Activated T-cell treated with anti-CD3 and anti-CD28 coated beads, Interleukin-2, amount 50 U/mL, for 4 hours (primary cell): ENCODE results near the gene RPL29. TPM values are rescaled to one million over a fixed set of nuclear protein-coding genes. Genes with fewer than 3 reads are reported as not detected.

Source experiments
- ATAC-seq, 2 donors: fragments of 200-7000 bp; cut with Tn5 transposase; one replicate each; pipeline ENCODE4 v1.10.0; 2021
- DNase-seq: peaks from one replicate; pipeline ENCODE4 v3.0.0-alpha.2; 2020
- H3K27me3 Mint-ChIP-seq: one replicate; pipeline ENCODE4 v1.8.0; 2021; ENCODE audit warnings: low read depth, mixed read lengths
- H3K36me3 Mint-ChIP-seq: one replicate; pipeline ENCODE4 v1.8.0; 2022; ENCODE audit warnings: mixed read lengths; ENCODE audit not compliant: insufficient read depth
- H3K4me1 Mint-ChIP-seq: one replicate; pipeline ENCODE4 v1.8.0; 2021; ENCODE audit warnings: low read depth, mixed read lengths
- H3K4me3 Mint-ChIP-seq: one replicate; pipeline ENCODE4 v1.8.0; 2021; ENCODE audit warnings: mild to moderate bottlenecking, moderate library complexity, mixed read lengths
- H3K9me3 Mint-ChIP-seq: one replicate; pipeline ENCODE4 v1.8.0; 2021; ENCODE audit warnings: mixed read lengths
- total RNA-seq, 3 donors: library from RNA; stranded (reverse); gene quantifications; one replicate each; pipeline ENCODE4 v1.2.1, GENCODE V29; 2021

Gene RPL29
- total RNA-seq, 3 donors from 2014 or later: 1,732 to 1,841 (median 1,813) TPM

DNA sequence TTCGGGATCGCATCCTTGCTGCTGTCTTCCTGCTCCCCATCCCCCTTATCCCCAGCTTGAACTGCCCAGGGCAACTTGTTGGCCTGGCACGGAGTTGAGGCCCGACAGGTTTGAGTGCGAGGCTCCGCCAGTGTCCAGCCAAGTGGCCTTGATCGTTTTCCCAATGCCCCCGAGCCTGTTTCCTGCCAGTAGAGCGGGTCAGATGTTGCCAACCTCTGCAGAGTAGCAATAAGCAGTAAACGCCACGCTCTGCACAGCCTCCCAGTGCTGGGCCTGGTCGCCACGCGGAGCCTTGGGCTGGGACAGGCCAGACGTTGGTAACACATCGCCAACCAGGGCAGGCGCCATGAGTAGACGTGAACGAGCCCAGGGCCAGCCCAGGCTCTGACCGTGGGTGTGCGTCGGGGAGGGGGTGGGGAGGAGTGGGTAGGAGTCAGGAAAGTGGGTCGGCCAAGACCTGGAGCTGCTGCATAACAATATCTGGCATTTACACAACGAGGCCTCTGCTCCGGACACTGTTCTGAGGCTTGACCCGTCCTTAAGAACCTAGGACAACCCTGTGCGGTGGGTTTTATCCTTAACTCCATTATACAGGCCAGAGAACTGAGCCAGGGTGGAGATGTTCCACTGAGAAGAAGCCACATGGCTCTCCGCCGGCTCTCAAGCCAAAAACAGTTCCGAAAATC lies 21.3 kb downstream of the RPL29 start:
- ATAC-seq (peak; percentile 20 to 24), DNase-seq (no peak)
- no peaks in the 10 kb centered on the region for H3K9me3 Mint-ChIP-seq
- no peaks in the 10 kb centered on the region for H3K36me3 Mint-ChIP-seq
- peak overlapping the region; percentile 97 for H3K4me3 Mint-ChIP-seq
- H3K27me3 Mint-ChIP-seq: no peaks in the 10 kb centered on the region
- peaks cover 25% of the 10 kb centered on the region for H3K4me1 Mint-ChIP-seq

DNA sequence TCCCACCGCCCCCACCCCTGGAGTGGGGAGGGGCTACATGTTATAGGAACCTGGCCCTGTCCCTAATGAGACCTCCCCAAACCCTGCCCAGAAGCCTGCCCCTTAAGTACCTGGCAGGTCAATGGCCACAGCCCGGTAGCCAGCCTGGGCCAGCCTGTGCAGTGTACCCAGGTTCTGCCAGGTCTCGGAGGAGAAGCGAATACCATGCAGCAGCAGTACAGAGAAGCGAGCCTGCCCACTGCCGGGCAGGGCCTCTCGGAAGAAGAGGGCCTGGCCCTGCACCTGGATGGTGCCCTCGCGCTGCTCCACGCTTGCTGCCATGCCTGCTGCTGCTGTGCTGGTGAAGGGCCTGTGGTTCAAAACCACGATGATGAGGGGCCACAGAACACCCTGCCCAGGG lies 24.3 kb downstream of the RPL29 start:
- ATAC-seq: no peak
- Mint-ChIP-seq H3K36me3 (no peaks in the 10 kb centered on the region), H3K9me3 (no peaks in the 10 kb centered on the region), H3K4me3 (no peak overlapping the region), H3K27me3 (no peaks in the 10 kb centered on the region), H3K4me1 (peaks cover 20% of the 10 kb centered on the region)
- no peak for DNase-seq

GRCh38 chr3:51970606-51971300 lies 24.9 kb downstream of the RPL29 start:
- peaks cover 20% of the 10 kb centered on the region for H3K4me1 Mint-ChIP-seq
- H3K36me3 Mint-ChIP-seq: no peaks in the 10 kb centered on the region
- ATAC-seq (no peak), DNase-seq (no peak)
- no peak overlapping the region for H3K4me3 Mint-ChIP-seq
- no peaks in the 10 kb centered on the region for H3K9me3 Mint-ChIP-seq
- H3K27me3 Mint-ChIP-seq: no peaks in the 10 kb centered on the region

DNA sequence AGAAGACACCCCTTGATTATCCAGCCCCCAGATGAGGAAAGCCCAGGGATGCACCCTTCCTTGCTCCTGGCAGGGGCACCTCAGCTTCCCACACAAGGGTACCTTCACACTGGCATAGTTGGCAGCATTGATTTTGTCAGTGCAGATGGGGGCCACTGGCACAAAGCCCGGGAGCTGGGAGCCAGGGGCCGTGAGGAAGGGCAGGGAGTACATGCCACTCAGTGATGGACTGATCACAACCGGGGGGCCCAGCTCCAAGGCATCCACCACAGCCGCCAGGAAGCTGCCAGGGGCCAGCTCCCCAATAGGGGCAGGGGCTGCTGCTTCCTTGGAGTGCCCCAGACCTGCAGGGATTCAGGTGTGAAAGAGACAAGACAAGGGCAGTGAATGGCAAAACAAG lies 25.9 kb downstream of the RPL29 start:
- Mint-ChIP-seq H3K9me3 (no peaks in the 10 kb centered on the region), H3K27me3 (no peaks in the 10 kb centered on the region), H3K4me3 (no peak overlapping the region), H3K36me3 (no peaks in the 10 kb centered on the region), H3K4me1 (peaks cover 17% of the 10 kb centered on the region)
- no peak for DNase-seq
- no peak for ATAC-seq

DNA sequence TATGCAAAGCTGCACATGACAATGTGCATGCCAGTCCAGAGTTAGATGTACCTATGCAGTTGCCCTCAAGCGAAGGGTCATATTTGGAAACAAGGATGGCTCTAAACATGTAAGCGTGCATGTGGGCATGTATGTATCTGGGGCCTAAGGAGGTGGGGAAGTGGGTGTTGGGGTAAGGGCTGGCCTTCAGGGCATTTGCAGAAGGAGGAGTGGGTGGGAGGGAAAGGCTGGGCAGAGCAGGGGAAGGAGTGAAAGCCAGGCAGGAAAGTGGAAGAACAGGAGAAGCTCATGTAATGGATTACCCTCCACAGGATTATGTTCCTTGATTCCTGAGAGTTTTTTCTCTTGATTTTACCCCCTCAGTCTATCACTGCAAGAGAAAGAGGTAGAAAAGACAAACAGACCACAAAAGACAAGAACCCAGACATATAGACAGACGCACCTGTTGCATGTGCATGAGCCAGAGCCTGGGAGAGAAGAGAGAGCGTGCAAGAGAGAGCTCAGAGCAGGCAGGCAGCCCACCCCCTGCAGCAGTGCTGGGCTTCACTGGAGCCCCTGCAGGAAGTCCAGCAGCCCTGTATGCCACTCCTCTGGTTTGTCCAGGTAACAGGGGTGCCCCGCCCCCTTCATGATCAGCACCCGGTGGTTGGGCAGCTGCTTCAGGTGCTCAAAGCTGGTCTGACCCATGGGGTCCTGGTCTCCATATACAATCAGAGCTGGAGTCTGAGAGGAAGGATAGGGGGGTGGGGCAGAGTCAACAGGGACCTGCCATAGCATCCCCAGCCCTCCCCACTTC lies 26.6 kb downstream of the RPL29 start:
- ATAC-seq: no peak

GRCh38 chr3:51968170-51968775 lies 27.4 kb downstream of the RPL29 start:
- no peaks in the 10 kb centered on the region for H3K27me3 Mint-ChIP-seq
- ATAC-seq (no peak), DNase-seq (no peak)
- H3K4me1 Mint-ChIP-seq: peaks cover 10% of the 10 kb centered on the region
- H3K9me3 Mint-ChIP-seq: no peaks in the 10 kb centered on the region
- H3K36me3 Mint-ChIP-seq: no peaks in the 10 kb centered on the region
- peak overlapping the region; percentile 82 for H3K4me3 Mint-ChIP-seq

More for the DNA sequence above, 26.6 kb downstream of the RPL29 start:
- no peak for DNase-seq
- Mint-ChIP-seq H3K4me3 (peak overlapping the region; percentile 82), H3K4me1 (peaks cover 13% of the 10 kb centered on the region), H3K27me3 (no peaks in the 10 kb centered on the region), H3K9me3 (no peaks in the 10 kb centered on the region), H3K36me3 (no peaks in the 10 kb centered on the region)

GRCh38 chr3:51967384-51968169 lies 28.1 kb downstream of the RPL29 start, which contains the start of gene PCBP4:
Gene PCBP4, minus strand, starts transcription at chr3:51967454. Its CDS starts 6,214 bp downstream, at chr3:51961240.
- Mint-ChIP-seq H3K27me3 (no peaks in the 10 kb centered on the region), H3K36me3 (no peaks in the 10 kb centered on the region), H3K9me3 (no peaks in the 10 kb centered on the region), H3K4me1 (peaks cover 10% of the 10 kb centered on the region), H3K4me3 (peak within 1 kb of the TSS; percentile 82)
- ATAC-seq: peak; percentile 76 to 80
- no peak for DNase-seq

GRCh38 chr3:51966922-51967383 lies 28.7 kb downstream of the RPL29 start:
- H3K4me3 Mint-ChIP-seq: peak overlapping the region; percentile 81
- no peak for DNase-seq

GRCh38 chr3:51966486-51966885 lies 29.2 kb downstream of the RPL29 start:
- peak overlapping the region; percentile 81 for H3K4me3 Mint-ChIP-seq
- H3K27me3 Mint-ChIP-seq: no peaks in the 10 kb centered on the region
- ATAC-seq (no peak), DNase-seq (no peak)
- no peaks in the 10 kb centered on the region for H3K9me3 Mint-ChIP-seq
- peaks cover 10% of the 10 kb centered on the region for H3K4me1 Mint-ChIP-seq
- no peaks in the 10 kb centered on the region for H3K36me3 Mint-ChIP-seq

More at GRCh38 chr3:51966922-51967383, 28.7 kb downstream of the RPL29 start:
- ATAC-seq: peak; percentile 74 to 75
- H3K36me3 Mint-ChIP-seq: no peaks in the 10 kb centered on the region
- no peaks in the 10 kb centered on the region for H3K9me3 Mint-ChIP-seq
- H3K4me1 Mint-ChIP-seq: peaks cover 10% of the 10 kb centered on the region
- H3K27me3 Mint-ChIP-seq: no peaks in the 10 kb centered on the region

DNA sequence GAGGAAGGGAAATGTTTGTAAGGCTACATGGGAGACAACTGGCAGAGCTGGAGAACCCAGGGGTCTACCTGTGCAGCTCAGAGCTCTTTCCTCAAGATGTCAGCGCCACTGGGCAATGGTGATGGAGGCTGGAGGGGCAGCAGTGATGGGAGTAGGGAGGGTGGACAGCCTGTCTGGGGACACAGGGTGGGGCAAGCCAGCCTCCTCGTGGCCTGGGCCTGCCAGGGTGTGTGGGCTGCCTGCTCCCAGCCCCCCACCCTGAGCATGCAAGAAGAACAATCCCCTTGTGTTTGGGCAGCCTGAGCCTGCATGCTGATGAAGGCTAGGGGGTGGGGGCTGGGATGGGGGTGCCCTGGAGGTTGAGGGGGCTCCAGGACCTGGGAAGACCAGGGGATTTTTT lies 29.7 kb downstream of the RPL29 start:
- H3K27me3 Mint-ChIP-seq: no peaks in the 10 kb centered on the region
- H3K4me1 Mint-ChIP-seq: peaks cover 10% of the 10 kb centered on the region
- peak overlapping the region; percentile 81 for H3K4me3 Mint-ChIP-seq
- no peaks in the 10 kb centered on the region for H3K9me3 Mint-ChIP-seq
- DNase-seq (no peak), ATAC-seq (no peak)
- peaks cover 4% of the 10 kb centered on the region for H3K36me3 Mint-ChIP-seq

- H3K9me3 Mint-ChIP-seq: no peaks in the 10 kb centered on the region
- no peak for ATAC-seq
Measured at GRCh38 chr3:51964521-51964920, 31.2 kb downstream of the RPL29 start.

DNA sequence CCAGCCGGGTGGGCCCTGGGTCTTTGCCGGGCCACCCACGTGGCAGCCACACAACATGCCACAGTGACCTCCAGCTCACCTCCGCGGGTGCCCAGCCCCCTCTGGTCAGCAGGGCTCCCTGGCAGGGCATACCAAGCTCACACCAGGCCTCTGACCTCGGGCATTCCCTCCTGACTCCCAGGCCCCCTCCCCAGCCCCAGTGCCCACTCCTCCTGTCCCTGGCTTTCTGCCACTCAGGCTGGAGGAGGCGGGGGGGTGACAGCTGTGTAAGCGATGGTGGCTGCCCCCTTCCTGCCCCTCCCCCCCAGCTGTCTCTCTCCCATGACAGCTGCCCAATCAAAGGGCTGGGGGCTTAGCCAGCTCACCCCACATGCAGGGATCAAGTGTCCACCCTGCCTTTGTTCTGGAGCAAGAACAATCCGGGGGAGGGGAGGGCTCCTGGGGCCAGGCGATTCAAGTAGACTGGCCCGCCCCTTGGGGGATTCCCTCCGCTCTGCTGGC lies 31.7 kb downstream of the RPL29 start:
- Mint-ChIP-seq H3K4me3 (no peak overlapping the region), H3K36me3 (peaks cover 4% of the 10 kb centered on the region), H3K4me1 (peaks cover 7% of the 10 kb centered on the region), H3K9me3 (no peaks in the 10 kb centered on the region), H3K27me3 (no peaks in the 10 kb centered on the region)
- ATAC-seq (no peak), DNase-seq (no peak)

More at GRCh38 chr3:51964521-51964920, 31.2 kb downstream of the RPL29 start:
- Mint-ChIP-seq H3K36me3 (peaks cover 4% of the 10 kb centered on the region), H3K4me1 (peaks cover 9% of the 10 kb centered on the region), H3K27me3 (no peaks in the 10 kb centered on the region), H3K4me3 (no peak overlapping the region)
- DNase-seq: no peak

GRCh38 chr3:51962854-51963530 lies 32.7 kb downstream of the RPL29 start:
- H3K36me3 Mint-ChIP-seq: peaks cover 7% of the 10 kb centered on the region
- peaks cover 6% of the 10 kb centered on the region for H3K4me1 Mint-ChIP-seq
- no peak overlapping the region for H3K4me3 Mint-ChIP-seq
- H3K9me3 Mint-ChIP-seq: no peaks in the 10 kb centered on the region
- no peak for DNase-seq
- ATAC-seq: no peak
- no peaks in the 10 kb centered on the region for H3K27me3 Mint-ChIP-seq
